Epithelial cell of prostate (primary cell): Measurements from ENCODE around the gene C12orf56.
"Not testable (repeated sequence)": the region's sequence is repeated elsewhere in the genome, so short reads cannot be mapped to it uniquely, and the experiment has no call there.

Source experiments
- DNase-seq: peaks from one replicate; pipeline ENCODE4 v3.0.0-alpha.2; 2011; ENCODE audit warnings: low read depth, low spot score
- H3K27ac ChIP-seq: fragments of 450-650 bp; 2 replicates; pipeline ENCODE4 v1.5.1; 2017; ENCODE audit warnings: mild to moderate bottlenecking

The C12orf56 gene

DNA sequence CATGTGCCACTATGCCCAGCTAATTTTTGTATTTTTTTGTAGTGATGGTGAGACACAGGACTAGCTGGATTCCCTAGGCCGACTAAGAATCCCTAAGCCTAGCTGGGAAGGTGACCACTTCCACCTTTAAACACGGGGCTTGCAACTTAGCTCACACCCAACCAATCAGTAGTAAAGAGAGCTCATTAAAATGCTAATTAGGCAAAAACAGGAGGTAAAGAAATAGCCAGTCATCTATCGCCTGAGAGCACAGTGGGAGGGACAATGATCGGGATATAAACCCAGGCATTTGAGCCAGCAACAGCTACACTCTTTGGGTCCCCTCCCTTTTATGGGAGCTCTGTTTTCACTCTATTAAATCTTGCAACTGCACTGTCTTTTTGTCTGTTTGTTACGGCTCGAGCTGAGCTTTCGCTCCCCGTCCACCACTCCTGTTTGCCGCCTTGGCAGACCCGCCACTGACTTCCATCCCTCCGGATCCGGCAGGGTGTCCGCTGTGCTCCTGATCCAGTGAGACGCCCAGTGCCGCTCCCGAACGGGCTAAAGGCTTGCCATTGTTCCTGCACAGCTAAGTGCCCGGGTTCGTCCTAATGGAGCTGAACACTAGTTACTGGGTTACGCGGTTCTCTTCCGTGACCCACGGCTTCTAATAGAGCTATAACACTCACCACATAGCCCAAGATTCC lies 70.9 kb downstream of the C12orf56 start:
- H3K27ac ChIP-seq, DNase-seq: not testable (repeated sequence)

- H3K27ac ChIP-seq = no peak overlapping the region
- no peak for DNase-seq
Observed at GRCh38 chr12:64318605-64319004, 72.0 kb downstream of the C12orf56 start.

- no peak for DNase-seq
- H3K27ac ChIP-seq = no peak overlapping the region
Observed at GRCh38 chr12:64311877-64312276, 78.7 kb downstream of the C12orf56 start.

- no peak for DNase-seq
- no peak overlapping the region for H3K27ac ChIP-seq
Observed at GRCh38 chr12:64304571-64304970, 86.0 kb downstream of the C12orf56 start.

GRCh38 chr12:64299628-64300027 lies 90.9 kb downstream of the C12orf56 start:
- no peak for DNase-seq
- H3K27ac ChIP-seq = no peak overlapping the region

DNA sequence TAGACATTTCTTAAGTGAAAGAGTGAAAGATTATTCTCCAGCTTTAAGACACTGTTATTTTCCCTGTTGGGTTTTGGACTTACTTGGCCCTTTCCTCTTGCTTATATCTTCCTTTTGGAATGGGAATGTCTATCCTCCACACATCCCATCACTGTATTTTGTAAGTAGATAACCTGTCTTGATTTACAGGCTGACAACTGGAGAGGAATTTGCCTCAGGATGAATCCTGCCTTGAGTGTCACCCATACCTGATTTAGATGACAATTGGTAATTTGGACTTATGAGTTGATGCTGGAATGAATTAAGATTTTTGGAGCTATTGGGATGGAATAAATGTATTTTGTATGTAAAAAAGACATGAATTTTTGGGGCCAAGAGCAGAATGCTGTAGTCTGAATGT lies 94.3 kb downstream of the C12orf56 start:
- DNase-seq = no peak
- no peak overlapping the region for H3K27ac ChIP-seq

- no peak overlapping the region for H3K27ac ChIP-seq
- DNase-seq = no peak
Observed at GRCh38 chr12:64293654-64294364, 96.7 kb downstream of the C12orf56 start.

DNA sequence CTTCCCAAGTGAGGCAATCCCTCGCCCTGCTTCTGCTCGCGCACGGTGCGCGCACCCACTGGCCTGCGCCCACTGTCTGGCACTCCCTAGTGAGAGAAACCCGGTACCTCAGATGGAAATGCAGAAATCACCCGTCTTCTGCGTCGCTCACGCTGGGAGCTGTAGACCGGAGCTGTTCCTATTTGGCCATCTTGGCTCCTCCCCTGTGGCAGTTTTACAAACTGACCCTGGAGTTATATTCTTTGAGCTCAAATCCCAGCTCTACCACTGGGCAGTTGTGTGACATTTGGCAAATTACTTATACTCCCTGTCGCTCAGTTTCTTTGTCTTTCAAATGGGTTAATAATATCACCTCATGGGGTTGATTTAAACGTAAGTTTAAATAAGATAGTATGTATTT lies 97.4 kb downstream of the C12orf56 start:
- not testable (repeated sequence) for DNase-seq, H3K27ac ChIP-seq

DNA sequence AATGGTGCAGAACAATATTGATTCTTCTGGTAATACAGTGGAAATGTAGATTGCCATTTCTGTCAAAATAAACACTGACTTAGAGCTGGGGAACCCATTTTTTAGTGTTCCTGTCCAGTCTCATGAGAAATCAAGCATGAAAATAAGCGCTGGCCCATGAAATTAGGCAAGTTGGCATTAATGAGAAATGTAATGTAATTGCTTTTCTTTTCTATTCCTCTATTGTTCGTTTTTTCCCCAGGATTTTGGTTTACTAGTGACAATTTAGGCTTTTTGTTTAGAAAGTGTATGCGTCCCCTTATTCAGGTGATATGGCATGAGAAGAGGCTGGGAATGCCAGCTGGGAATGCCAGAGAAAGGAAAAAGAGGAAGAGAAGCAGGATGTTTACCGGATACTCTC lies 104.0 kb downstream of the C12orf56 start:
- no peak overlapping the region for H3K27ac ChIP-seq

DNA sequence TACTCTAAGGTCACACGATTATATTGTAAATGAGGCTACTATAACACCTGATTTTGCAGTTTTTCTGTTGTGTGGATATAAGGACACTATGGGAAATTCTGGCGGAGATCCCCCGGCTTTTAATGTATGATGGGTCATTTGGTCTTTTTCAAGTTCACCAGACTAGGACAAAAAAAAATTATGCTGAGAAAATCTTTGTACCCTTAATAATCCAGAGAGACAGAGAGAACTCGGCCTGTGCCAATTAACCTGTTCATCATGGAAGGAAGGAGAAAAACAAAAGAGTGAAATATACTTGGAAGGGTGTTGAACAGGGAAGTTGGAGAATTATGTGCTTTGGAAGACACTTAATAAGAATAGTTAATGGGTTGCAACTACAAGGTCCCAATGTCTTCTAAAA lies 106.3 kb downstream of the C12orf56 start:
- H3K27ac ChIP-seq = no peak overlapping the region
- no peak for DNase-seq

More for the DNA sequence above, 104.0 kb downstream of the C12orf56 start:
- DNase-seq = no peak

- DNase-seq = no peak
- H3K27ac ChIP-seq = no peak overlapping the region
Observed at GRCh38 chr12:64278421-64278820, 112.1 kb downstream of the C12orf56 start.

- no peak for DNase-seq
- H3K27ac ChIP-seq = no peak overlapping the region
Observed at GRCh38 chr12:64273527-64274403, 116.8 kb downstream of the C12orf56 start.

DNA sequence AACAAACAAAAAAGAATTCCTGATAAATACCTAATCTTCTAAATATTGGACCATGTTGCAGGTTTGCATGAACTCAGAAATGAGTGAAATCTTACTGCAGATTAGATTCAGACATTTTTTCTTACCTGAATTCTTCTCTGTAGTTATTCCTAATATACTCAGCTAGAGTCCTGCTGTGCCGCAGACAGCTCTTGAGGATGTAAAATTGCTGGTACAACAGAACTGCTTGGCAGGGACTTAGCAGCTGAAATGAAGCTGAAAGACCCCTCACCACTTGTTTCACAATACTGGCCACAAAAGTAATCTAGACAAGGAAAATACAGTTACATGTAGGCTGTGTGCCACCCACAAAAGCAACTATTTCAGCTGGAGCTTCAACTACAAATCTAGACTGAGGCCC lies 120.1 kb downstream of the C12orf56 start:
- H3K27ac ChIP-seq = no peak overlapping the region
- no peak for DNase-seq

DNA sequence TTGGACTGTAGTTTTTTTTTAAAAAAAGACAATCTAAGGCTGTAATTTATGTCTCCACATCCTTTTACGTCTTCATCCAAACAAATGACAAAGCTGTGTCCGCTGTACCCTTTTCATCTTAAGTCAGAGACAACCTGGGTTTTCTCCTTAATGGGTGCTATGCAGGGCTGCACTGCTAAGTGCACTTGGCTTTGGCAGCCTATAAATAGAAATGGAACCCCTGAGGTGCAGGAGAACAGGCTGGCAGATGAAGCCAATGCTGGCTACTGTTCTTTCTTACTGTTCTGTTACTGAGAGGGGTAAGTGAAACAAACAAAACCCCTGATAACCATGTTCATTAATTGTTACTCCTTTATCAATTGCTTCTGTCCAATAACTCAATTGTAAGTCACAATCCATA lies 121.4 kb downstream of the C12orf56 start:
- no peak for DNase-seq
- no peak overlapping the region for H3K27ac ChIP-seq

- no peak for DNase-seq
- no peak overlapping the region for H3K27ac ChIP-seq
Observed at GRCh38 chr12:64268409-64268808, 122.1 kb downstream of the C12orf56 start.

DNA sequence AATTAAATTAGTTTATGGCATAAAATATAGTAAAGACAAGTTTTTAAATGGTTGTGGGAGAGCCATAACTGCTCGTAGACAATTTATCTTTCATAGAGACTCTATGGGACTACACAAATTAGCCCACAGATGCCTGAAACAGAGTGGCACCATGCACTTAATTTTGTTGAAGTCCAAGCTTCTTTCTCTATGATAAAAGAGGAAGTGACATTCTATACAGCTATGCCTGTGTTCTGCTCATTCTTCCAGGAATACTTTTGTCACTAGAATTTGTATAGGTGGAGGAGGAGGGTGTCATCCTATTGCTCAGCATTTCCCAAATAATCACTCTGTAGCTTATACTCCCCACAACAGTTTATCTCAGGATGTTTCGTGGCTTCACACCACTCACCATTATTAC lies 124.7 kb downstream of the C12orf56 start:
- DNase-seq = no peak

DNA sequence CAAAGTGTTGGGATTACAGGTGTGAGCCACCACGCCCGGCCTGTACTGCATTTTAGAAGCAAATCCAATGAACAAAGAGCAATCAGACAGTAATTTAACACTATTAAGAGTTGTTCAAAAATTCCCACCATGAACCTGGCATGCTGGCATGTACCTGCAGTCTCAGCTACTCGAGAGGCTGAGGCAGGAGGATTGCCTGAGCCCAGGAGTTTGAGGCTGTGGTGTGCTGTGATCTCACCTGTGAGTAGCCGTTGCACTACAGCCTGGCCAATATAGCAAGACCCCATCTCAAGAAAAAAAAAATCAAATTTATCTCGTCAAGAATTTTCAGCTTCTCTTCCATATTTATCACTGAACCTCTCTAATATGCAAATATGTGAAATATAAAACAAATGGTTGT lies 128.7 kb downstream of the C12orf56 start:
- no peak for DNase-seq
- no peak overlapping the region for H3K27ac ChIP-seq

More for the DNA sequence above, 124.7 kb downstream of the C12orf56 start:
- H3K27ac ChIP-seq = no peak overlapping the region

DNA sequence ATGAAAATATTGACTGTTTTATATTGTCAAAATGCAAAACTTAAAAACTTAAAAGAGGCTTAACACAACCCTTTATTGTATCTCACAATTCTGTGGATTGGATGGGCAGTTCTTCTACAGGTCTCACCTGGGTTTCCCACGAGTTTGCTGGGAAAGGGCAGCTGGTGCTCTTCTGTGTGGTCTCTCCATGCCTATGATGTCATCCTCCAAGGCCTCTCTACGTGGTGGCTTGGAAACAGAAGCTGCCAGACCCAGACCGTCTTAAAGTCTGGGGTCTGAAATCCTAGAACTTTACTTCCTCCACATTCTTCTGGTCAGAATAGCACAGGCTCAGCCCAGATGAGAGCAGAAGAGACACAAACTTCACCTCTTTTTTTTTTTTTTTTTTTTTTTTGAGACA lies 132.0 kb downstream of the C12orf56 start:
- H3K27ac ChIP-seq = no peak overlapping the region
- no peak for DNase-seq

DNA sequence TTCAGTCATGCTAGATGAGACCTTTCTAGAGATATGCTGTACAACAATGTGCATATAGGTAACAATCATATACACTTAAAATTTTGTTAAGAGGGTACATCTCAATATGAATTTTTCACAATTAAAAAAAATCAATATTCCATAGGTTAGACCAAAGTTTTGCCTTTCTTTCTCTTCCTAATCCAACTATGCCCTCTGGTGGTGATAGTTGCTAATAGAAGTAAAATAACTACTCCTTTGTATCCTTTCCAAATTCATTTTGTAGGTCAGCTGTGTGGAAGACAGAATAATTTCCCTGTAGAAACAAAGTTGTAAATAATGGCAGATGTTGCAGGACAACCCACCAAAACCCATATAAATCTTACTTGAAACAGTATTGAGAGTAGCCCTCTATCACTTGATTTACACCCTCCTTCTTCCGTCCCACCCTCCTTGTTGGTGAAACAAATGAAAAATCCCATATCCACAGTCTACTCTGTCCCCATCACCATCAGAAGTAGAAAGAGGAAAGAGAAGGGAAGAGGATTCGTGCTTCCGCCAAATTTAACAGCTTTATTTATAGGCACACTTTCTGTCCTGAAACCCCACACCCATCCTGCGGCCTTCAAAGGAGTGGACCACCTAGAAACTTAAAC lies 134.3 kb downstream of the C12orf56 start:
- DNase-seq = no peak

GRCh38 chr12:64255249-64255648 lies 135.3 kb downstream of the C12orf56 start:
- DNase-seq = no peak
- no peak overlapping the region for H3K27ac ChIP-seq

More for the DNA sequence above, 134.3 kb downstream of the C12orf56 start:
- H3K27ac ChIP-seq = no peak overlapping the region
